GM19395 (cell line): ENCODE results near the gene PTTG2.

Experiments used
- ATAC-seq: cut with Tn5 transposase; IDR thresholded peaks from one replicate; pipeline ENCODE4 v1.9.1; 2021; ENCODE audit warnings: mild to moderate bottlenecking, moderate library complexity; ENCODE audit not compliant: unreplicated experiment

Gene PTTG2

GRCh38 chr4:38005637-38006036, 45.4 kb downstream of the PTTG2 start:
- no peak for ATAC-seq

GRCh38 chr4:38007645-38008044, 47.4 kb downstream of the PTTG2 start:
- ATAC-seq, result no peak

- no peak for ATAC-seq
These were observed 48.4 kb downstream of the PTTG2 start for GRCh38 chr4:38008571-38009021.

- no peak for ATAC-seq
These were observed 49.2 kb downstream of the PTTG2 start for GRCh38 chr4:38009421-38009820.

- ATAC-seq, result no peak
These were observed 49.8 kb downstream of the PTTG2 start for GRCh38 chr4:38009949-38010348.
